HG03457 (cell line): ENCODE measurements around the gene FLRT2.

ENCODE experiments used
- ATAC-seq: cut with Tn5 transposase; IDR thresholded peaks from one replicate; pipeline ENCODE4 v1.9.1; 2021; ENCODE audit warnings: moderate number of reproducible peaks; ENCODE audit not compliant: unreplicated experiment

The FLRT2 gene

GRCh38 chr14:85529803-85530574 is at the start of gene FLRT2:
Gene FLRT2 (plus strand): TSS chr14:85530144. CDS start chr14:85621515, 91,371 bp downstream.
- ATAC-seq, result no peak

GRCh38 chr14:85481471-85481870 is 48.5 kb upstream of the FLRT2 start:
- ATAC-seq, result no peak

- no peak for ATAC-seq
These were observed 47.4 kb upstream of the FLRT2 start for GRCh38 chr14:85482552-85482951.

GRCh38 chr14:85483037-85483436 is 46.9 kb upstream of the FLRT2 start:
- no peak for ATAC-seq

- ATAC-seq, result no peak
These were observed 46.3 kb upstream of the FLRT2 start for GRCh38 chr14:85483652-85484051.

GRCh38 chr14:85487215-85487614 is 42.7 kb upstream of the FLRT2 start:
- ATAC-seq, result no peak

- ATAC-seq, result no peak
These were observed 28.2 kb upstream of the FLRT2 start for GRCh38 chr14:85501751-85502150.

- no peak for ATAC-seq
These were observed 21.1 kb upstream of the FLRT2 start for GRCh38 chr14:85508863-85509262.

GRCh38 chr14:85512451-85512850 is 17.5 kb upstream of the FLRT2 start:
- no peak for ATAC-seq

- ATAC-seq, result no peak
These were observed 15.5 kb upstream of the FLRT2 start for GRCh38 chr14:85514487-85514886.

- no peak for ATAC-seq
These were observed 13.5 kb upstream of the FLRT2 start for GRCh38 chr14:85516239-85517113.

- no peak for ATAC-seq
These were observed 12.7 kb upstream of the FLRT2 start for GRCh38 chr14:85517114-85517688.

- ATAC-seq, result no peak
These were observed 10.2 kb upstream of the FLRT2 start for GRCh38 chr14:85519661-85520305.

- no peak for ATAC-seq
These were observed 9.4 kb upstream of the FLRT2 start for GRCh38 chr14:85520581-85520980.

- no peak for ATAC-seq
These were observed 6.3 kb upstream of the FLRT2 start for GRCh38 chr14:85523624-85524023.

GRCh38 chr14:85527006-85527405 is 2.9 kb upstream of the FLRT2 start:
- ATAC-seq, result no peak

- ATAC-seq, result no peak
These were observed 2.4 kb upstream of the FLRT2 start for GRCh38 chr14:85527445-85528035.

GRCh38 chr14:85528080-85528896 is 1.7 kb upstream of the FLRT2 start:
- no peak for ATAC-seq

- no peak for ATAC-seq
These were observed 880 bp upstream of the FLRT2 start for GRCh38 chr14:85528897-85529631.
